ENCODE results near the gene ZFPM1.

The ZFPM1 gene

GRCh38 chr16:88549671-88550245 is 96.7 kb downstream of the ZFPM1 start:
- DNase-seq, result no peak

- peak; percentile 70 for DNase-seq
Observed at GRCh38 chr16:88550246-88550661, 97.2 kb downstream of the ZFPM1 start.

- no peak for DNase-seq
Observed at GRCh38 chr16:88552166-88552565, 99.1 kb downstream of the ZFPM1 start.

GRCh38 chr16:88552815-88553214 is 99.7 kb downstream of the ZFPM1 start:
- no peak for DNase-seq

- DNase-seq, result no peak
Observed at GRCh38 chr16:88553739-88554138, 100.7 kb downstream of the ZFPM1 start.

GRCh38 chr16:88554711-88555264 is 101.7 kb downstream of the ZFPM1 start:
- no peak for DNase-seq

- DNase-seq, result no peak
Observed at GRCh38 chr16:88556294-88556988, 103.4 kb downstream of the ZFPM1 start.

- peak; percentile 85 for DNase-seq
Observed at GRCh38 chr16:88558457-88559442, 105.7 kb downstream of the ZFPM1 start.

- DNase-seq, result no peak
Observed at GRCh38 chr16:88560714-88561484, 107.8 kb downstream of the ZFPM1 start.

GRCh38 chr16:88561485-88562359 is 108.6 kb downstream of the ZFPM1 start:
- DNase-seq, result peak; percentile 44

GRCh38 chr16:88566158-88566557 is 113.1 kb downstream of the ZFPM1 start:
- no peak for DNase-seq

- no peak for DNase-seq
Observed at GRCh38 chr16:88568710-88569613, 115.9 kb downstream of the ZFPM1 start.

GRCh38 chr16:88569614-88569984 is 116.5 kb downstream of the ZFPM1 start:
- DNase-seq, result no peak

GRCh38 chr16:88569985-88570690 is 117.1 kb downstream of the ZFPM1 start, which contains the start of gene ZC3H18:
Gene ZC3H18, plus strand, starts transcription at chr16:88570403. Its CDS starts 6,721 bp downstream, at chr16:88577124.
- peak; percentile 95 for DNase-seq

- peak; percentile 32 for DNase-seq
Observed at GRCh38 chr16:88570691-88571092, 117.6 kb downstream of the ZFPM1 start.

- DNase-seq, result no peak
Observed at GRCh38 chr16:88575251-88575650, 122.2 kb downstream of the ZFPM1 start.

GRCh38 chr16:88576307-88576706 is 123.2 kb downstream of the ZFPM1 start:
- DNase-seq, result no peak

- DNase-seq, result no peak
Observed at GRCh38 chr16:88577166-88577565, 124.1 kb downstream of the ZFPM1 start.

All from NCI-H69 (cell line).